Adrenal gland (tissue), 5 donors: ENCODE data around the gene BRD4.

Experiments used
- POLR2A ChIP-seq, 2 donors: fragments of 450-650 bp; IDR thresholded peaks; one replicate each; pipeline ENCODE4 v1.6.1; 2017; ENCODE audit warnings: antibody characterized with exemption in 2 of 2, mild to moderate bottlenecking in 2 of 2, moderate library complexity in 1 of 2
- TF ChIP-seq, protein P1 (sequence below), 6 experiments: fragments of 450-650 bp in 4 of 6; fragments of 200-600 bp in 2 of 6; sonication (generic) in 1 of 6; IDR thresholded peaks; 1 replicate in 5 of 6; 2 replicates in 1 of 6; pipeline versions ENCODE4 v1.5.1 to v1.8.0; 2016 to 2021; ENCODE audit warnings: antibody characterized with exemption in 6 of 6, mild to moderate bottlenecking in 2 of 6, moderate library complexity in 1 of 6
- donor health status: DM: no; HTN: no; CAD: no.

DNA sequence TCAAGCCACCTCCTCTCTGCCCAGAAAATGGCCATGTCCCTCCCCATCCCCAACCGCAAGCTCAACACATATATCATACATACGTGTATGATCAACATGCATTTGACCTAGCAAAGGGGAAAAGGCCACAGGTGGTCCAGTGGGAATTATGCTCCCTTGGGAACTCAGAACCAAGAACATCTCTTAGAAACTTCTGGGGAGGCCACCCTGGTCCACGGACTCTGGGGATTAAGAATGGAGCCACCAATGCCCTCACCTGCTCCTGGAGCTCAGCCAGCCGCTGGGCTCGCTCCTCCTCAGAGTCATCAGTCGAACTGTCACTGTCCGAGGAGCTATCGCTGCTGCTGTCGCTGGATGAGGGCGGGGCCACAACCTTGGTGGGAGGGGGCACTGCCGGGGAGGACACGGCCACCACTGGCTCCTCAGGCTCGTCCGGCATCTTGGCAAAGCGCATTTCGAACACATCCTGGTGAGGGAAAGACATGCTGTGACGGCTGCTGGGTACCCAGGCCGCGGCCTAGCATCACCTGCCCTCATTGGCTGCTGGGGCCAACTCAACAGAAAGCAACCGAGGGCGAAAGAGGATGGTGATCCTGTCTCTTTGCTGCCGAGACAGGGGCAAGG is 75.5 kb downstream of the BRD4 start:
- no peak for TF ChIP-seq POLR2A (IDR thresholded peaks at IDR 0.05)
- TF ChIP-seq, protein P1, sequence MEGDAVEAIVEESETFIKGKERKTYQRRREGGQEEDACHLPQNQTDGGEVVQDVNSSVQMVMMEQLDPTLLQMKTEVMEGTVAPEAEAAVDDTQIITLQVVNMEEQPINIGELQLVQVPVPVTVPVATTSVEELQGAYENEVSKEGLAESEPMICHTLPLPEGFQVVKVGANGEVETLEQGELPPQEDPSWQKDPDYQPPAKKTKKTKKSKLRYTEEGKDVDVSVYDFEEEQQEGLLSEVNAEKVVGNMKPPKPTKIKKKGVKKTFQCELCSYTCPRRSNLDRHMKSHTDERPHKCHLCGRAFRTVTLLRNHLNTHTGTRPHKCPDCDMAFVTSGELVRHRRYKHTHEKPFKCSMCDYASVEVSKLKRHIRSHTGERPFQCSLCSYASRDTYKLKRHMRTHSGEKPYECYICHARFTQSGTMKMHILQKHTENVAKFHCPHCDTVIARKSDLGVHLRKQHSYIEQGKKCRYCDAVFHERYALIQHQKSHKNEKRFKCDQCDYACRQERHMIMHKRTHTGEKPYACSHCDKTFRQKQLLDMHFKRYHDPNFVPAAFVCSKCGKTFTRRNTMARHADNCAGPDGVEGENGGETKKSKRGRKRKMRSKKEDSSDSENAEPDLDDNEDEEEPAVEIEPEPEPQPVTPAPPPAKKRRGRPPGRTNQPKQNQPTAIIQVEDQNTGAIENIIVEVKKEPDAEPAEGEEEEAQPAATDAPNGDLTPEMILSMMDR (IDR thresholded peaks at IDR 0.05): no peak
